Fibroblast of the aortic adventitia (primary cell): ENCODE measurements around the gene CDH12. TPM values are rescaled to one million over a fixed set of nuclear protein-coding genes. Genes with fewer than 3 reads are reported as not detected.

Experiments used
- DNase-seq: peaks from one replicate; pipeline ENCODE4 v3.0.0-alpha.2; 2010; ENCODE audit warnings: low read depth
- H3K4me3 ChIP-seq: 2 replicates; pipeline ENCODE4 v1.5.1; 2011; ENCODE audit warnings: low read depth, mild to moderate bottlenecking, control low read depth, low read length, moderate library complexity
- CTCF ChIP-seq: IDR thresholded peaks from 2 replicates; pipeline ENCODE4 v1.5.1; 2011; ENCODE audit warnings: mild to moderate bottlenecking, low read length, control low read depth, inconsistent platforms; ENCODE audit not compliant: insufficient read depth
- total RNA-seq: library from RNA; depleted of rRNA; stranded (reverse); fragments of >200 nt; gene quantifications from 2 replicates; pipeline ENCODE4 v1.2.3, GENCODE V29; 2012; ENCODE audit warnings: low replicate concordance

Gene CDH12
- total RNA-seq, 1 donor = 0.09 TPM

GRCh38 chr5:21834863-21835262, 1018.3 kb downstream of the CDH12 start:
- no peak for TF ChIP-seq CTCF
- no peak for DNase-seq
- H3K4me3 ChIP-seq = no peak overlapping the region

- TF ChIP-seq CTCF = no peak
- no peak overlapping the region for H3K4me3 ChIP-seq
- no peak for DNase-seq
These were observed 1021.9 kb downstream of the CDH12 start for GRCh38 chr5:21831145-21831787.

DNA sequence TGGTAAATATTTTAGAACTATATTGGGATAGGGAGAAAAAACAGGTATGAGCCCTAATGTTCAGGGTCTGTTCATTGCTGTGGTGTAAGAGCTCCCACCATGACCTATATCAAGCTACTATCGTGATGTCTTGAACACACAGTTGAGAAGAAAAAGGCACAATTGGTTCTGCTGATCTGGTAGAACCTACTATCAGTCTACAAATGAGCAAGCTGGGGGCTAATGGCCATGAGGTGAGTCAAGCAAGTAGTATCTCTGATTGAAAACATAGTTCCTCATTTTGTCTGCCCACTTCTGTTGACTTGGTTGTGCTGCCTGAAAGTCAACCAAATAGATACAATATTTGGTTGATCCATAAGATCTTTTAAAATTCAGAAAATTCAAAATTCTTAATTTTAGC, 1026.3 kb downstream of the CDH12 start:
- no peak for TF ChIP-seq CTCF
- H3K4me3 ChIP-seq = no peak overlapping the region
- no peak for DNase-seq

- no peak overlapping the region for H3K4me3 ChIP-seq
- DNase-seq = no peak
- no peak for TF ChIP-seq CTCF
These were observed 1029.6 kb downstream of the CDH12 start for GRCh38 chr5:21823588-21823987.

GRCh38 chr5:21823076-21823574, 1030.0 kb downstream of the CDH12 start:
- TF ChIP-seq CTCF = no peak
- H3K4me3 ChIP-seq = no peak overlapping the region
- no peak for DNase-seq

- no peak for DNase-seq
- TF ChIP-seq CTCF = no peak
- no peak overlapping the region for H3K4me3 ChIP-seq
These were observed 1032.6 kb downstream of the CDH12 start for GRCh38 chr5:21820527-21820926.

DNA sequence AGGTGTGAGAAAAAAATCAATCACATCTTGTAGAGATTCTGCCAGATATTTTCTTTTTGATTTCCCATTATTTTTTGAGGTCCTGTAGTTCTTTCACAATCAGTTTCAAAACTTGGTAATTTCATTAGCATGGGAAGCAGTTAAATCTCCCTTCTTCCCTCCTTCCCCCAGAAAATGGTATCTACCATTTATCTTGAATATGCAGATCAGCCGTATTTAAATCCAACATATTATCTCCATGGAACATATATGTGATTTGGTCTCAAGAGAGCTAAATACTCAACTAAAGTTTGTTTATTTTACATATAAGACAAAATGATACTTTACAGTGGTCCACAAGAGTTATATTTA, 1034.8 kb downstream of the CDH12 start:
- H3K4me3 ChIP-seq = no peak overlapping the region
- no peak for DNase-seq
- no peak for TF ChIP-seq CTCF
